Testis (tissue), 2 donors: ENCODE data around the gene ANKRD27.

Experiments
- CTCF ChIP-seq, 3 experiments: fragments of 450-650 bp in 2 of 3; fragments of 200-600 bp in 1 of 3; sonication (generic) in 1 of 3; IDR thresholded peaks; one replicate each; pipeline ENCODE4 v1.5.1; 2016 to 2019; ENCODE audit warnings: antibody characterized with exemption in 3 of 3, mild to moderate bottlenecking in 2 of 3, moderate library complexity in 1 of 3
- POLR2A ChIP-seq: fragments of 450-650 bp; IDR thresholded peaks from one replicate; pipeline ENCODE4 v1.6.1; 2017; ENCODE audit warnings: antibody characterized with exemption, mild to moderate bottlenecking, moderate library complexity

DNA sequence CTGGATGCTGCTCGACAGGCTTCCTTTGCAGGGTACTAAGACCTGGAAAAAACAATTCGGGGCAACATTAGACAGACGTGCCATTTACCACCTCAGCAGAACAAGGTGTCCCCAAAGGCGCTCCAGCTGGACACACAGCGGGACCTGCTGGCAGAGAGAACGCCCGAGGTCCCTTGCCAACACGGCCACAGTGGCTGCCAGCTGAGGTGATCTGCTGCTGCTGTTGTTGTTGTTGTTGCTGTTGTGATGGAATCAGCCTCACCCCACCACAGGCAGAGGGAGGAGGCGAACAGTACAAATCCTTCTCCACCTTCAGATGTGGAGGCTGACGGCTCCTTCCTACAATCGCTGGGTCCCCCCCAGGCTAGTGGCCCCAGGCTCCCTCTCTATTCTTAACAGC, 25.2 kb downstream of the ANKRD27 start:
- TF ChIP-seq CTCF (IDR thresholded peaks at IDR 0.05) (no peak), POLR2A (no peak)
